GM23338 (cell line): ENCODE measurements around the gene TFB1M. TPM values are rescaled to one million over a fixed set of nuclear protein-coding genes. Genes with fewer than 3 reads are reported as not detected.

Experiments
- ATAC-seq: fragments of 200-7000 bp; cut with Tn5 transposase; 3 replicates; pipeline ENCODE4 v1.9.1; 2020
- DNase-seq: peaks from one replicate; pipeline ENCODE4 v3.0.0-alpha.2; 2015; ENCODE audit warnings: low spot score
- H2AFZ ChIP-seq: fragments of 200-600 bp; sonication (generic); 2 replicates; pipeline ENCODE4 v1.8.0; 2016; ENCODE audit warnings: antibody characterized with exemption, mild to moderate bottlenecking, moderate library complexity
- H3F3A ChIP-seq: fragments of 200-600 bp; sonication (generic); replicated peaks from 2 replicates; pipeline ENCODE4 v1.8.0; 2017; ENCODE audit warnings: antibody characterized with exemption, mixed run types, low read depth
- H3K27ac ChIP-seq: fragments of 200-600 bp; sonication (generic); 2 replicates; pipeline ENCODE4 v1.6.1; 2016; ENCODE audit warnings: low read depth
- H3K27me3 ChIP-seq: fragments of 200-600 bp; sonication (generic); 2 replicates; pipeline ENCODE4 v1.8.0; 2016; ENCODE audit warnings: mild to moderate bottlenecking, mixed run types, moderate library complexity; ENCODE audit not compliant: insufficient read depth
- H3K36me3 ChIP-seq: fragments of 200-600 bp; sonication (generic); 2 replicates; pipeline ENCODE4 v1.8.0; 2016; ENCODE audit warnings: mild to moderate bottlenecking; ENCODE audit not compliant: insufficient read depth
- H3K4me1 ChIP-seq: fragments of 200-600 bp; sonication (generic); 2 replicates; pipeline ENCODE4 v1.8.0; 2016; ENCODE audit warnings: mild to moderate bottlenecking, moderate library complexity; ENCODE audit not compliant: insufficient read depth
- H3K4me2 ChIP-seq: fragments of 200-600 bp; sonication (generic); 2 replicates; pipeline ENCODE4 v1.7.1; 2017; ENCODE audit warnings: mixed run types
- H3K4me3 ChIP-seq: fragments of 200-600 bp; sonication (generic); 2 replicates; pipeline ENCODE4 v1.6.1; 2016; ENCODE audit warnings: mixed run types
- H3K79me2 ChIP-seq: fragments of 200-600 bp; sonication (generic); replicated peaks from 2 replicates; pipeline ENCODE4 v1.8.0; 2017; ENCODE audit warnings: mild to moderate bottlenecking; ENCODE audit not compliant: insufficient read depth
- H3K9me2 ChIP-seq: fragments of 200-600 bp; sonication (generic); 2 replicates; pipeline ENCODE4 v1.8.0; 2017; ENCODE audit not compliant: insufficient read depth
- H4K20me1 ChIP-seq: fragments of 200-600 bp; sonication (generic); replicated peaks from 2 replicates; pipeline ENCODE4 v1.8.0; 2017; ENCODE audit warnings: mild to moderate bottlenecking; ENCODE audit not compliant: insufficient read depth
- H3K27ac Mint-ChIP-seq: 2 replicates; pipeline ENCODE4 v1.8.0; 2020; ENCODE audit warnings: inconsistent platforms, mild to moderate bottlenecking, moderate library complexity, mixed read lengths
- H3K27me3 Mint-ChIP-seq: 3 replicates; pipeline ENCODE4 v1.8.0; 2022; ENCODE audit warnings: low read depth, mild to moderate bottlenecking, moderate library complexity, mixed read lengths, inconsistent platforms; ENCODE audit not compliant: insufficient read depth, poor library complexity
- H3K36me3 Mint-ChIP-seq: 3 replicates; pipeline ENCODE4 v1.8.0; 2021; ENCODE audit warnings: low read depth, mild to moderate bottlenecking, inconsistent platforms, moderate library complexity, mixed read lengths
- H3K4me1 Mint-ChIP-seq: 3 replicates; pipeline ENCODE4 v1.8.0; 2020; ENCODE audit warnings: mild to moderate bottlenecking, inconsistent platforms, mixed read lengths
- H3K4me3 Mint-ChIP-seq: 3 replicates; pipeline ENCODE4 v1.8.0; 2021; ENCODE audit warnings: moderate library complexity, mild to moderate bottlenecking, inconsistent platforms, mixed read lengths
- H3K9me3 Mint-ChIP-seq: 3 replicates; pipeline ENCODE4 v1.8.0; 2020; ENCODE audit warnings: moderate library complexity, mild to moderate bottlenecking, inconsistent platforms, mixed read lengths
- CREB1 ChIP-seq: fragments of 250-450 bp; sonication (Bioruptor Pico); IDR thresholded peaks from 2 replicates; pipeline ENCODE4 v1.5.0; 2020; ENCODE audit warnings: low read depth, mild to moderate bottlenecking, moderate library complexity
- EZH2 ChIP-seq: fragments of 200-600 bp; sonication (generic); IDR thresholded peaks from one replicate; pipeline ENCODE4 v1.8.0; 2017; ENCODE audit warnings: antibody characterized with exemption, mild to moderate bottlenecking, low read depth; ENCODE audit not compliant: unreplicated experiment
- EZH2phosphoT487 ChIP-seq: fragments of 200-600 bp; sonication (generic); IDR thresholded peaks from one replicate; pipeline ENCODE4 v1.8.1; 2018; ENCODE audit warnings: antibody characterized with exemption; ENCODE audit not compliant: unreplicated experiment
- JUNB ChIP-seq: IDR thresholded peaks from one replicate; pipeline ENCODE4 v1.6.1; 2016; ENCODE audit warnings: antibody characterized with exemption; ENCODE audit not compliant: unreplicated experiment
- NANOG ChIP-seq: IDR thresholded peaks from 2 replicates; pipeline ENCODE4 v1.6.1; 2016; ENCODE audit warnings: antibody characterized with exemption, borderline replicate concordance
- POLR2AphosphoS5 ChIP-seq: IDR thresholded peaks from 2 replicates; pipeline ENCODE4 v1.6.1; 2016; ENCODE audit warnings: antibody characterized with exemption, low read depth
- STAT1 ChIP-seq: IDR thresholded peaks from one replicate; pipeline ENCODE4 v1.6.1; 2016; ENCODE audit warnings: antibody characterized with exemption; ENCODE audit not compliant: unreplicated experiment
- ZNF114 ChIP-seq: fragments of 250-450 bp; sonication (Bioruptor Pico); IDR thresholded peaks from 2 replicates; pipeline ENCODE4 v1.5.0; 2020; ENCODE audit warnings: mild to moderate bottlenecking, moderate library complexity
- ZNF331 ChIP-seq: fragments of 250-450 bp; sonication (Bioruptor Pico); IDR thresholded peaks from 2 replicates; pipeline ENCODE4 v1.5.0; 2020; ENCODE audit warnings: low read depth, mild to moderate bottlenecking, moderate library complexity
- polyA plus RNA-seq: library from polyadenylated mRNA; unstranded; fragments of >200 nt; fragmentation: Nextera tagmentation; extraction: Ambion mirVana; gene quantifications from 2 replicates; pipeline ENCODE4 v1.2.1, GENCODE V29; 2016
- total RNA-seq: library from RNA; depleted of rRNA; stranded (reverse); fragments of >200 nt; shearing (Covaris generic); gene quantifications from 2 replicates; pipeline ENCODE4 v1.2.3, GENCODE V29; 2014
- TF ChIP-seq, protein P1 (sequence below): IDR thresholded peaks from one replicate; pipeline ENCODE4 v1.6.1; 2018; ENCODE audit warnings: antibody characterized with exemption; ENCODE audit not compliant: unreplicated experiment
- TF ChIP-seq, protein P2 (sequence below): fragments of 250-450 bp; sonication (Bioruptor Pico); IDR thresholded peaks from 2 replicates; pipeline ENCODE4 v1.5.0; 2020; ENCODE audit warnings: mild to moderate bottlenecking, moderate library complexity
- TF ChIP-seq, protein P3 (sequence below), 2 experiments: fragments of 200-600 bp in 1 of 2; sonication (generic) in 1 of 2; conservative IDR thresholded peaks; 2 replicates each; pipeline versions ENCODE4 v1.5.1 to v1.6.1; 2016 to 2017; ENCODE audit warnings: antibody characterized with exemption in 2 of 2, low read depth in 2 of 2, mild to moderate bottlenecking in 2 of 2, moderate library complexity in 1 of 2
- TF ChIP-seq, protein P4 (sequence below): IDR thresholded peaks from 2 replicates; pipeline ENCODE4 v1.6.1; 2016; ENCODE audit warnings: antibody characterized with exemption

Gene TFB1M
- total and polyA plus RNA-seq, 2 experiments from 2014 or later = 51.1 to 66.9 TPM

DNA sequence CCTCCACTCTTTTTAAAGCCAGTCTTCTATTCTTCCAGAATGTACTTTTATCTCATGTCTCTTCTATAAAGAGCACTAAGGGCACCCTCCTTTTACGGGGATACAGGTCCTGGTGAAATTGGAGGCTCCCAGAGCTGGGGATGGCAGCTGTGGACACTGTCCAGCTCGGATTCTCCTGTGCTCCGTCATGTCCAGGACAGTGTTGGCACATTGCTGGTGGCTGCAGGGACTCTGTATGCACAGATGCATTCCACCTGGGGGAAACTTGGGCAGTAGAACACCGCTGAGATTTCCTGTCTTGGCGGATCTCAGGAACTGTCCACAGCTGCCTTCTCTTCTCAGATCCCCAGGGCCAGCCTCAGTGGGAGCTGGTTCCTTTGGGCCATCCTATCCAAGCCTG, 107.1 kb downstream of the TFB1M start:
- ATAC-seq (no peak), DNase-seq (no peak)

More for the DNA sequence above, 107.1 kb downstream of the TFB1M start:
- no peaks in the 10 kb centered on the region for H3K27me3 ChIP-seq
- TF ChIP-seq CREB1 (CRISPR knock-in tag) = no peak
- TF ChIP-seq STAT1 = no peak
- TF ChIP-seq EZH2phosphoT487 = no peak
- TF ChIP-seq, protein P1, sequence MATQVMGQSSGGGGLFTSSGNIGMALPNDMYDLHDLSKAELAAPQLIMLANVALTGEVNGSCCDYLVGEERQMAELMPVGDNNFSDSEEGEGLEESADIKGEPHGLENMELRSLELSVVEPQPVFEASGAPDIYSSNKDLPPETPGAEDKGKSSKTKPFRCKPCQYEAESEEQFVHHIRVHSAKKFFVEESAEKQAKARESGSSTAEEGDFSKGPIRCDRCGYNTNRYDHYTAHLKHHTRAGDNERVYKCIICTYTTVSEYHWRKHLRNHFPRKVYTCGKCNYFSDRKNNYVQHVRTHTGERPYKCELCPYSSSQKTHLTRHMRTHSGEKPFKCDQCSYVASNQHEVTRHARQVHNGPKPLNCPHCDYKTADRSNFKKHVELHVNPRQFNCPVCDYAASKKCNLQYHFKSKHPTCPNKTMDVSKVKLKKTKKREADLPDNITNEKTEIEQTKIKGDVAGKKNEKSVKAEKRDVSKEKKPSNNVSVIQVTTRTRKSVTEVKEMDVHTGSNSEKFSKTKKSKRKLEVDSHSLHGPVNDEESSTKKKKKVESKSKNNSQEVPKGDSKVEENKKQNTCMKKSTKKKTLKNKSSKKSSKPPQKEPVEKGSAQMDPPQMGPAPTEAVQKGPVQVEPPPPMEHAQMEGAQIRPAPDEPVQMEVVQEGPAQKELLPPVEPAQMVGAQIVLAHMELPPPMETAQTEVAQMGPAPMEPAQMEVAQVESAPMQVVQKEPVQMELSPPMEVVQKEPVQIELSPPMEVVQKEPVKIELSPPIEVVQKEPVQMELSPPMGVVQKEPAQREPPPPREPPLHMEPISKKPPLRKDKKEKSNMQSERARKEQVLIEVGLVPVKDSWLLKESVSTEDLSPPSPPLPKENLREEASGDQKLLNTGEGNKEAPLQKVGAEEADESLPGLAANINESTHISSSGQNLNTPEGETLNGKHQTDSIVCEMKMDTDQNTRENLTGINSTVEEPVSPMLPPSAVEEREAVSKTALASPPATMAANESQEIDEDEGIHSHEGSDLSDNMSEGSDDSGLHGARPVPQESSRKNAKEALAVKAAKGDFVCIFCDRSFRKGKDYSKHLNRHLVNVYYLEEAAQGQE = no peak
- no peak for TF ChIP-seq POLR2AphosphoS5
- TF ChIP-seq, protein P2, sequence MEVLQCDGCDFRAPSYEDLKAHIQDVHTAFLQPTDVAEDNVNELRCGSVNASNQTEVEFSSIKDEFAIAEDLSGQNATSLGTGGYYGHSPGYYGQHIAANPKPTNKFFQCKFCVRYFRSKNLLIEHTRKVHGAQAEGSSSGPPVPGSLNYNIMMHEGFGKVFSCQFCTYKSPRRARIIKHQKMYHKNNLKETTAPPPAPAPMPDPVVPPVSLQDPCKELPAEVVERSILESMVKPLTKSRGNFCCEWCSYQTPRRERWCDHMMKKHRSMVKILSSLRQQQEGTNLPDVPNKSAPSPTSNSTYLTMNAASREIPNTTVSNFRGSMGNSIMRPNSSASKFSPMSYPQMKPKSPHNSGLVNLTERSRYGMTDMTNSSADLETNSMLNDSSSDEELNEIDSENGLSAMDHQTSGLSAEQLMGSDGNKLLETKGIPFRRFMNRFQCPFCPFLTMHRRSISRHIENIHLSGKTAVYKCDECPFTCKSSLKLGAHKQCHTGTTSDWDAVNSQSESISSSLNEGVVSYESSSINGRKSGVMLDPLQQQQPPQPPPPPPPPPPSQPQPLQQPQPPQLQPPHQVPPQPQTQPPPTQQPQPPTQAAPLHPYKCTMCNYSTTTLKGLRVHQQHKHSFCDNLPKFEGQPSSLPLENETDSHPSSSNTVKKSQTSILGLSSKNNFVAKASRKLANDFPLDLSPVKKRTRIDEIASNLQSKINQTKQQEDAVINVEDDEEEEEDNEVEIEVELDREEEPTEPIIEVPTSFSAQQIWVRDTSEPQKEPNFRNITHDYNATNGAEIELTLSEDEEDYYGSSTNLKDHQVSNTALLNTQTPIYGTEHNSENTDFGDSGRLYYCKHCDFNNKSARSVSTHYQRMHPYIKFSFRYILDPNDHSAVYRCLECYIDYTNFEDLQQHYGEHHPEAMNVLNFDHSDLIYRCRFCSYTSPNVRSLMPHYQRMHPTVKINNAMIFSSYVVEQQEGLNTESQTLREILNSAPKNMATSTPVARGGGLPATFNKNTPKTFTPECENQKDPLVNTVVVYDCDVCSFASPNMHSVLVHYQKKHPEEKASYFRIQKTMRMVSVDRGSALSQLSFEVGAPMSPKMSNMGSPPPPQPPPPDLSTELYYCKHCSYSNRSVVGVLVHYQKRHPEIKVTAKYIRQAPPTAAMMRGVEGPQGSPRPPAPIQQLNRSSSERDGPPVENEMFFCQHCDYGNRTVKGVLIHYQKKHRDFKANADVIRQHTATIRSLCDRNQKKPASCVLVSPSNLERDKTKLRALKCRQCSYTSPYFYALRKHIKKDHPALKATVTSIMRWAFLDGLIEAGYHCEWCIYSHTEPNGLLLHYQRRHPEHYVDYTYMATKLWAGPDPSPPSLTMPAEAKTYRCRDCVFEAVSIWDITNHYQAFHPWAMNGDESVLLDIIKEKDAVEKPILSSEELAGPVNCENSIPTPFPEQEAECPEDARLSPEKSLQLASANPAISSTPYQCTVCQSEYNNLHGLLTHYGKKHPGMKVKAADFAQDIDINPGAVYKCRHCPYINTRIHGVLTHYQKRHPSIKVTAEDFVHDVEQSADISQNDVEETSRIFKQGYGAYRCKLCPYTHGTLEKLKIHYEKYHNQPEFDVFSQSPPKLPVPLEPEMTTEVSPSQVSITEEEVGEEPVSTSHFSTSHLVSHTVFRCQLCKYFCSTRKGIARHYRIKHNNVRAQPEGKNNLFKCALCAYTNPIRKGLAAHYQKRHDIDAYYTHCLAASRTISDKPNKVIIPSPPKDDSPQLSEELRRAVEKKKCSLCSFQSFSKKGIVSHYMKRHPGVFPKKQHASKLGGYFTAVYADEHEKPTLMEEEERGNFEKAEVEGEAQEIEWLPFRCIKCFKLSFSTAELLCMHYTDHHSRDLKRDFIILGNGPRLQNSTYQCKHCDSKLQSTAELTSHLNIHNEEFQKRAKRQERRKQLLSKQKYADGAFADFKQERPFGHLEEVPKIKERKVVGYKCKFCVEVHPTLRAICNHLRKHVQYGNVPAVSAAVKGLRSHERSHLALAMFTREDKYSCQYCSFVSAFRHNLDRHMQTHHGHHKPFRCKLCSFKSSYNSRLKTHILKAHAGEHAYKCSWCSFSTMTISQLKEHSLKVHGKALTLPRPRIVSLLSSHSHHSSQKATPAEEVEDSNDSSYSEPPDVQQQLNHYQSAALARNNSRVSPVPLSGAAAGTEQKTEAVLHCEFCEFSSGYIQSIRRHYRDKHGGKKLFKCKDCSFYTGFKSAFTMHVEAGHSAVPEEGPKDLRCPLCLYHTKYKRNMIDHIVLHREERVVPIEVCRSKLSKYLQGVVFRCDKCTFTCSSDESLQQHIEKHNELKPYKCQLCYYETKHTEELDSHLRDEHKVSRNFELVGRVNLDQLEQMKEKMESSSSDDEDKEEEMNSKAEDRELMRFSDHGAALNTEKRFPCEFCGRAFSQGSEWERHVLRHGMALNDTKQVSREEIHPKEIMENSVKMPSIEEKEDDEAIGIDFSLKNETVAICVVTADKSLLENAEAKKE = no peak
- TF ChIP-seq ZNF331 (CRISPR knock-in tag) = no peak
- no peak for TF ChIP-seq NANOG
- no peak for TF ChIP-seq JUNB
- TF ChIP-seq, protein P3, sequence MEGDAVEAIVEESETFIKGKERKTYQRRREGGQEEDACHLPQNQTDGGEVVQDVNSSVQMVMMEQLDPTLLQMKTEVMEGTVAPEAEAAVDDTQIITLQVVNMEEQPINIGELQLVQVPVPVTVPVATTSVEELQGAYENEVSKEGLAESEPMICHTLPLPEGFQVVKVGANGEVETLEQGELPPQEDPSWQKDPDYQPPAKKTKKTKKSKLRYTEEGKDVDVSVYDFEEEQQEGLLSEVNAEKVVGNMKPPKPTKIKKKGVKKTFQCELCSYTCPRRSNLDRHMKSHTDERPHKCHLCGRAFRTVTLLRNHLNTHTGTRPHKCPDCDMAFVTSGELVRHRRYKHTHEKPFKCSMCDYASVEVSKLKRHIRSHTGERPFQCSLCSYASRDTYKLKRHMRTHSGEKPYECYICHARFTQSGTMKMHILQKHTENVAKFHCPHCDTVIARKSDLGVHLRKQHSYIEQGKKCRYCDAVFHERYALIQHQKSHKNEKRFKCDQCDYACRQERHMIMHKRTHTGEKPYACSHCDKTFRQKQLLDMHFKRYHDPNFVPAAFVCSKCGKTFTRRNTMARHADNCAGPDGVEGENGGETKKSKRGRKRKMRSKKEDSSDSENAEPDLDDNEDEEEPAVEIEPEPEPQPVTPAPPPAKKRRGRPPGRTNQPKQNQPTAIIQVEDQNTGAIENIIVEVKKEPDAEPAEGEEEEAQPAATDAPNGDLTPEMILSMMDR (conservative IDR thresholded peaks at IDR 0.05; ENCODE audit: low read depth in 2 of 2) = no peak
- TF ChIP-seq EZH2 = no peak
- no peak for TF ChIP-seq ZNF114
- TF ChIP-seq, protein P4, sequence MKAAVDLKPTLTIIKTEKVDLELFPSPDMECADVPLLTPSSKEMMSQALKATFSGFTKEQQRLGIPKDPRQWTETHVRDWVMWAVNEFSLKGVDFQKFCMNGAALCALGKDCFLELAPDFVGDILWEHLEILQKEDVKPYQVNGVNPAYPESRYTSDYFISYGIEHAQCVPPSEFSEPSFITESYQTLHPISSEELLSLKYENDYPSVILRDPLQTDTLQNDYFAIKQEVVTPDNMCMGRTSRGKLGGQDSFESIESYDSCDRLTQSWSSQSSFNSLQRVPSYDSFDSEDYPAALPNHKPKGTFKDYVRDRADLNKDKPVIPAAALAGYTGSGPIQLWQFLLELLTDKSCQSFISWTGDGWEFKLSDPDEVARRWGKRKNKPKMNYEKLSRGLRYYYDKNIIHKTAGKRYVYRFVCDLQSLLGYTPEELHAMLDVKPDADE = no peak
- H3K9me3 Mint-ChIP-seq = peaks cover 5% of the 10 kb centered on the region; the same call in 1 of the 3 replicates
- H3K36me3 ChIP-seq = peaks cover 3% of the 10 kb centered on the region; the same call in 1 of the 2 replicates
- no peak overlapping the region for H3K4me2 ChIP-seq
- H3K27me3 Mint-ChIP-seq = no peaks in the 10 kb centered on the region
- no peaks in the 10 kb centered on the region for H3K79me2 ChIP-seq
- peaks cover 3% of the 10 kb centered on the region; the same call in 2 of the 3 replicates for H3K4me1 Mint-ChIP-seq
- no peak overlapping the region for H2AFZ ChIP-seq
- H3K27ac Mint-ChIP-seq = no peak overlapping the region
- H3K27ac ChIP-seq = no peak overlapping the region
- H3K4me1 ChIP-seq = no peaks in the 10 kb centered on the region
- H4K20me1 ChIP-seq = no peaks in the 10 kb centered on the region
- H3K4me3 ChIP-seq = no peak overlapping the region
- H3K9me2 ChIP-seq = no peaks in the 10 kb centered on the region
- no peak overlapping the region for H3K4me3 Mint-ChIP-seq
- no peaks in the 10 kb centered on the region for H3F3A ChIP-seq
- H3K36me3 Mint-ChIP-seq = peaks cover 18% of the 10 kb centered on the region
